GM12878 (cell line): ENCODE results near the gene TSPAN11. TPM values are rescaled to one million over a fixed set of nuclear protein-coding genes. Genes with fewer than 3 reads are reported as not detected.

ENCODE experiments used
- ATAC-seq: fragments of 200-7000 bp; cut with Tn5 transposase; 3 replicates; pipeline ENCODE4 v1.9.1; 2020; ENCODE audit warnings: mild to moderate bottlenecking, moderate library complexity
- BruUV-seq: library from RNA; stranded (reverse); fragments of 400-500 nt; replicated peaks from 2 replicates; lab custom pipeline; 2021; lab: Mats Ljungman, UMichigan
- CTCF ChIA-PET: fragments of 300-600 bp; sonication (Branson Sonifier 250); formaldehyde crosslinking; extraction: SDS; loops from one replicate; lab custom pipeline; 2021; ENCODE audit warnings: inconsistent platforms; lab: Yijun Ruan, JAX
- POLR2A ChIA-PET: fragments of 350-600 bp; formaldehyde crosslinking; extraction: SDS; loops from one replicate; lab custom pipeline; 2021; ENCODE audit warnings: inconsistent platforms; lab: Charles Lee
- RAD21 ChIA-PET: fragments of 300-600 bp; sonication (Branson Sonifier 250); formaldehyde crosslinking; loops from one replicate; lab custom pipeline; 2023; ENCODE audit warnings: antibody characterized with exemption; ENCODE audit not compliant: unreplicated experiment; lab: Charles Lee
- SMC1A ChIA-PET: fragments of 300-600 bp; sonication (Branson Sonifier 250); formaldehyde crosslinking; loops from one replicate; lab custom pipeline; 2023; ENCODE audit not compliant: unreplicated experiment, uncharacterized antibody; lab: Charles Lee
- DNase-seq: peaks from one replicate; pipeline ENCODE4 v3.0.0-alpha.2; 2011; ENCODE audit warnings: low read depth, low spot score
- FAIRE-seq: peaks from 3 replicates; lab custom pipeline; 2011; peaks lifted over from hg19 to GRCh38; lab: Jason Lieb, UNC
- H2AFZ ChIP-seq: 2 replicates; pipeline ENCODE4 v1.6.0; 2011; ENCODE audit warnings: low read depth, low read length, control low read depth; ENCODE audit not compliant: control insufficient read depth
- H3K27ac ChIP-seq: 2 replicates; pipeline ENCODE4 v1.5.1; 2011; ENCODE audit warnings: control low read depth; ENCODE audit not compliant: control insufficient read depth, insufficient read depth
- H3K27me3 ChIP-seq, 2 experiments: replicated peaks in 1 of 2; 2 replicates each; pipeline versions ENCODE4 v1.6.0 to v1.6.1; 2011; ENCODE audit warnings: low read length in 1 of 2; ENCODE audit not compliant: control insufficient read depth in 2 of 2, insufficient read depth in 2 of 2
- H3K36me3 ChIP-seq, 2 experiments: 2 replicates each; pipeline ENCODE4 v1.5.1; 2011; ENCODE audit warnings: low read length in 1 of 2; ENCODE audit not compliant: control insufficient read depth in 2 of 2, insufficient read depth in 2 of 2
- H3K4me1 ChIP-seq: 2 replicates; pipeline ENCODE4 v1.6.1; 2011; ENCODE audit warnings: mild to moderate bottlenecking, low read length, moderate library complexity, mixed read lengths; ENCODE audit not compliant: control insufficient read depth, insufficient read depth
- H3K4me2 ChIP-seq: 2 replicates; pipeline ENCODE4 v1.6.0; 2011; ENCODE audit warnings: control low read depth; ENCODE audit not compliant: control insufficient read depth, insufficient read depth
- H3K4me3 ChIP-seq: fragments of 200-600 bp; sonication (generic); 2 replicates; pipeline ENCODE4 v1.5.1; 2016
- H3K79me2 ChIP-seq: 2 replicates; pipeline ENCODE4 v1.6.0; 2011; ENCODE audit warnings: low read length; ENCODE audit not compliant: control insufficient read depth, insufficient read depth
- H3K9ac ChIP-seq: 2 replicates; pipeline ENCODE4 v1.8.0; 2011; ENCODE audit warnings: low read length, control low read depth, mixed read lengths; ENCODE audit not compliant: control insufficient read depth, insufficient read depth
- H3K9me3 ChIP-seq: replicated peaks from 3 replicates; pipeline ENCODE4 v1.5.1; 2011; ENCODE audit warnings: mild to moderate bottlenecking, low read length; ENCODE audit not compliant: control insufficient read depth, insufficient read depth
- H4K20me1 ChIP-seq: 2 replicates; pipeline ENCODE4 v1.6.0; 2011; ENCODE audit not compliant: control insufficient read depth, insufficient read depth
- MXI1 ChIP-seq: fragments of 150-350 bp; IDR thresholded peaks from 2 replicates; pipeline ENCODE4 v1.6.1; 2011; ENCODE audit warnings: low read depth, mild to moderate bottlenecking, inconsistent platforms, low read length, improper control_type of control experiment
- POLR2AphosphoS5 ChIP-seq: IDR thresholded peaks from 2 replicates; pipeline ENCODE4 v1.6.1; 2011; ENCODE audit warnings: mild to moderate bottlenecking, low read length, inconsistent platforms
- RUNX3 ChIP-seq: IDR thresholded peaks from 2 replicates; pipeline ENCODE4 v1.6.1; 2012; ENCODE audit warnings: low read length, inconsistent platforms
- SMC3 ChIP-seq: IDR thresholded peaks from 2 replicates; pipeline ENCODE4 v1.6.1; 2011; ENCODE audit warnings: low read length, improper control_type of control experiment, borderline replicate concordance
- STAT1 ChIP-seq: fragments of 450-650 bp; conservative IDR thresholded peaks from 2 replicates; pipeline ENCODE4 v1.6.1; 2014; ENCODE audit warnings: antibody characterized with exemption, mild to moderate bottlenecking
- SUPT20H ChIP-seq: IDR thresholded peaks from 2 replicates; pipeline ENCODE4 v1.6.1; 2011; ENCODE audit warnings: low read depth, mild to moderate bottlenecking, low read length, moderate library complexity, borderline replicate concordance; ENCODE audit not compliant: control insufficient read depth
- SUZ12 ChIP-seq: fragments of 200-600 bp; sonication (generic); IDR thresholded peaks from one replicate; pipeline ENCODE4 v1.6.1; 2018; ENCODE audit warnings: antibody characterized with exemption, mild to moderate bottlenecking; ENCODE audit not compliant: unreplicated experiment
- TCF12 ChIP-seq: IDR thresholded peaks from 2 replicates; pipeline ENCODE4 v1.6.1; 2011; ENCODE audit warnings: low read depth, mild to moderate bottlenecking, low read length
- WRNIP1 ChIP-seq: IDR thresholded peaks from 2 replicates; pipeline ENCODE4 v1.6.1; 2011; ENCODE audit warnings: low read depth, low read length, improper control_type of control experiment, borderline replicate concordance
- ZNF274 ChIP-seq: IDR thresholded peaks from one replicate; pipeline ENCODE4 v1.8.0; 2011; ENCODE audit not compliant: insufficient read length, insufficient read depth
- WGBS: methylation state at CpG from one replicate; pipeline ENCODE4 v1.1.6; 2016; ENCODE audit warnings: low lambda C conversion rate; ENCODE audit not compliant: insufficient replicate concordance, insufficient coverage; ENCODE audit errors: missing lambda C conversion rate; 5-methylcytosine and 5-hydroxymethylcytosine counted together
- in situ Hi-C: fragments of 300-500 bp; cut with MboI; formaldehyde crosslinking; loops from 9 replicates; pipeline ENCODE4 v1.14.3; 2018; ENCODE audit warnings: mixed read lengths
- intact Hi-C: fragments of 100-400 bp; cut with micrococcal nuclease; formaldehyde crosslinking; loops from one replicate; pipeline ENCODE4 v1.14.2; 2022; ENCODE audit not compliant: unreplicated experiment
- polyA plus RNA-seq, 11 experiments: library from polyadenylated mRNA; depleted of rRNA in 4 of 11; unstranded in 6 of 11; stranded (reverse) in 5 of 11; fragments of >200 nt; fragmentation: Nextera tagmentation in 4 of 11; fragmentation: Illumina TruSeq in 1 of 11; extraction: Ambion mirVana in 4 of 11; extraction: Trizol in 1 of 11; gene quantifications; 1 replicate in 1 of 11; 2 replicates in 10 of 11; pipeline versions ENCODE4 v1.2.1 to v1.2.3, GENCODE V29; 2011 to 2016; ENCODE audit warnings: inconsistent platforms in 2 of 11, missing spikeins in 2 of 11, low read depth in 1 of 11
- total RNA-seq, 4 experiments: library from RNA; depleted of rRNA in 3 of 4; stranded (reverse); fragments of >200 nt in 3 of 4; fragmentation: Illumina TruSeq in 1 of 4; extraction: Trizol in 1 of 4; gene quantifications; 2 replicates each; pipeline versions ENCODE4 v1.2.1 to v1.2.3, GENCODE V29; 2013 to 2021

The TSPAN11 gene
- total and polyA plus RNA-seq, 10 of the 15 experiments (the other 5 are each of a cell fraction or from before 2014, with no cell fraction given), result under 0.01 to 0.27 (median 0.04) TPM; not detected in 6

DNA sequence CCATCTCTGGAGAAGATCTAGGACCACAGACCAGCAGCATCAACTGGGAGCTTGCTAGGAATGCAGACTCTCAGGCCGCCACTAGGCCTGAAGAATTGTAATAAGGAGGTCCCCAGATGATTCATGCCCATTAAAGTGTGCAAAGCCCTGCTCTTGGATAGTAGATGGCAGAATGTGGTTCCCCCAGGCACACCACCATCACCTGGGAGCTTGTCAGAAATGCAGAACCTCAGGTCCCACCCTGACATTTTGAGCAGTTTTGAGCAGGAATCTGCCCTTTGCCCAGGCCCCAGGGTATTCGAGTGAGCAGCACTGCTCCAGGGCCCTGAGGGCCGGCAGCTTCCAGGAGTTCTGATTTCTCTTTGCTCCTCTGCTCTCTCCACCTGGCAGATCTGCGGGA, 64.9 kb downstream of the TSPAN11 start (continued):
- no peak for TF ChIP-seq SMC3
- no peak for TF ChIP-seq SUZ12
- no peak for TF ChIP-seq RUNX3
- no peak for TF ChIP-seq TCF12

DNA sequence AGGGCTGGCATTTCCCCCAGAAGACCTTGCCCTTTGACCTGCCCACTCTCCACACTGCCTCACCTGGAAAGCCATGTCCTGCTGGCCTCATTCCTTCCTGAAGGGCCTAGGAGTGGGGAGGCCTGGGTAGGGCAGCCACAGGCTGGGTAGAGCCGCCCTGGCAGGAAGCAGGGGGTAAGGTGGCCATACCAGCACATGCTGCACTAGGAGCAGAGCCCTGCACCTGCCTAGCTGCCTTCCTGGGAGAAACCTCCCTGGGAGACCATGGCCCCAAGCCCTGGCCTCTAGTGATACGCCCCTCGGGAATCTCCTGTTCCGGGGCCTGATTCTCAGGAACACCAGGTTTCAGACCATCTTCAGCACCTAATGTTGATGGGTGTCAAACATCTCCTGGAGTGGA, 65.8 kb downstream of the TSPAN11 start:
- H3K9ac ChIP-seq, result no peak overlapping the region
- TF ChIP-seq MXI1, result no peak
- TF ChIP-seq SUPT20H, result no peak
- TF ChIP-seq POLR2AphosphoS5, result no peak
- no peak for TF ChIP-seq ZNF274
- no peak for TF ChIP-seq STAT1
- TF ChIP-seq WRNIP1, result no peak
- TF ChIP-seq, all 136 proteins: peak for 0
- intact Hi-C loops (no loop called here), in situ Hi-C loops (loop anchor here (10.0 kb wide), 1 partner anchor 148 kb away; no protein-coding TSS in a partner anchor)
- no peaks in the 10 kb centered on the region for H4K20me1 ChIP-seq
- H3K27me3 ChIP-seq, result no peaks in the 10 kb centered on the region
- ChIA-PET SMC1A (interaction anchor here (1.8 kb wide), 1 partner anchor 279 kb away, joined by 4 read pairs; no protein-coding TSS in a partner anchor), CTCF (interaction anchor here (1.3 kb wide), 1 partner anchor 145 kb away, joined by 3 read pairs; no protein-coding TSS in a partner anchor), RAD21 (no interaction called here), POLR2A (no interaction called here)
- no peak overlapping the region for H3K4me3 ChIP-seq
- WGBS, result 46% methylated on average over 4 of the region's 4 CpGs
- no peak for FAIRE-seq
- H3K4me1 ChIP-seq, result no peaks in the 10 kb centered on the region
- H3K4me2 ChIP-seq, result no peak overlapping the region
- no peak for DNase-seq
- H3K27ac ChIP-seq, result no peak overlapping the region
- ATAC-seq, result no peak; the same call in 2 of the 3 replicates
- H2AFZ ChIP-seq, result no peak overlapping the region
- H3K36me3 ChIP-seq, result no peaks in the 10 kb centered on the region
- no peaks in the 10 kb centered on the region for H3K9me3 ChIP-seq
- no peaks in the 10 kb centered on the region for H3K79me2 ChIP-seq
- no TSS peak for BruUV-seq
